COLO829 (cell line): Measurements from ENCODE around the gene FIS1.
A peak's percentile ranks its signal among the peaks of the same experiment; 100 is the strongest.

Experiments used
- DNase-seq: peaks from one replicate; pipeline ENCODE4 v3.0.0; 2012; ENCODE audit warnings: low spot score

Gene FIS1

GRCh38 chr7:101233907-101234547, 10.9 kb downstream of the FIS1 start:
- no peak for DNase-seq

GRCh38 chr7:101232141-101232850, 12.6 kb downstream of the FIS1 start:
- DNase-seq = no peak

GRCh38 chr7:101231644-101232043, 13.2 kb downstream of the FIS1 start:
- DNase-seq = no peak

- DNase-seq = no peak
Measured at GRCh38 chr7:101226721-101227120, 18.2 kb downstream of the FIS1 start.

GRCh38 chr7:101225650-101226049, 19.2 kb downstream of the FIS1 start:
- DNase-seq = no peak

GRCh38 chr7:101223528-101223927, 21.4 kb downstream of the FIS1 start:
- DNase-seq = no peak

GRCh38 chr7:101222275-101222830, 22.5 kb downstream of the FIS1 start:
- no peak for DNase-seq

GRCh38 chr7:101220295-101220694, 24.6 kb downstream of the FIS1 start:
- no peak for DNase-seq

GRCh38 chr7:101218236-101219125, 26.4 kb downstream of the FIS1 start:
- no peak for DNase-seq

GRCh38 chr7:101217388-101218235, 27.3 kb downstream of the FIS1 start, which contains the start of the genes PLOD3 and ZNHIT1:
Gene PLOD3, minus strand, starts transcription at chr7:101217581. Its CDS starts 307 bp downstream, at chr7:101217274.
Gene ZNHIT1, plus strand, starts transcription at chr7:101218165. Its CDS starts 31 bp downstream, at chr7:101218196.
- peak; percentile 100 for DNase-seq

GRCh38 chr7:101216860-101217387, 28.0 kb downstream of the FIS1 start:
- no peak for DNase-seq

- DNase-seq = peak; percentile 40
Measured at GRCh38 chr7:101216001-101216859, 28.7 kb downstream of the FIS1 start.

- DNase-seq = no peak
Measured at GRCh38 chr7:101212014-101212413, 32.9 kb downstream of the FIS1 start.

- no peak for DNase-seq
Measured at GRCh38 chr7:101211501-101211900, 33.4 kb downstream of the FIS1 start.

GRCh38 chr7:101210143-101210542, 34.7 kb downstream of the FIS1 start:
- no peak for DNase-seq

- DNase-seq = no peak
Measured at GRCh38 chr7:101208794-101209193, 36.1 kb downstream of the FIS1 start.

GRCh38 chr7:101207459-101207858, 37.4 kb downstream of the FIS1 start:
- no peak for DNase-seq

- DNase-seq = no peak
Measured at GRCh38 chr7:101206665-101207042, 38.2 kb downstream of the FIS1 start.

- no peak for DNase-seq
Measured at GRCh38 chr7:101205901-101206664, 38.8 kb downstream of the FIS1 start.
